NCI-H69 (cell line): ENCODE data around the gene RANBP17.
"Not testable (repeated sequence)": the region's sequence is repeated elsewhere in the genome, so short reads cannot be mapped to it uniquely, and the experiment has no call there.

Experiments used
- DNase-seq: peaks from one replicate; lab custom pipeline; 2025; lab: John Stamatoyannopoulos, UW

RANBP17 gene

GRCh38 chr5:170941788-170942187 lies 80.0 kb downstream of the RANBP17 start:
- DNase-seq: peak; percentile 77

GRCh38 chr5:170945275-170945674 lies 83.5 kb downstream of the RANBP17 start:
- peak; percentile 79 for DNase-seq

DNA sequence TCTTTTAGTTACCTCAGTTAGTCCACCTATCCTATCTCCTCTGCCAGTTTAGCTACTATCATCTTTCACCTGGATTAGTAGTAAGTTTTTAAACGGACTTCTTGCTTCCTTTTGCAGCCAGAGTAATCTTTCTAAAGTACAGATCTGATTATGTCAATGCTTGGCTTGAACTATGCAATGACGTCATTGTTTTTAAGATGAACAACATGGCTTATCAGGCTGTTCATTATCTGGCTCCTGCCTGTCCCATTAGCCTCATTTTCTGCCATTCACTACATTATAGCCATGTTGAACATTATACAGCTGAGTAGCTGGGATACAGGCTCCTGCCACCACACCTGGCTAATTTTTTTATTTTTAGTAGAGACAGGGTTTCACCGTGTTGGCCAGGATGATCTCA lies 98.7 kb downstream of the RANBP17 start:
- no peak for DNase-seq

- peak; percentile 34 for DNase-seq
Observed at GRCh38 chr5:170963521-170963920, 101.7 kb downstream of the RANBP17 start.

DNA sequence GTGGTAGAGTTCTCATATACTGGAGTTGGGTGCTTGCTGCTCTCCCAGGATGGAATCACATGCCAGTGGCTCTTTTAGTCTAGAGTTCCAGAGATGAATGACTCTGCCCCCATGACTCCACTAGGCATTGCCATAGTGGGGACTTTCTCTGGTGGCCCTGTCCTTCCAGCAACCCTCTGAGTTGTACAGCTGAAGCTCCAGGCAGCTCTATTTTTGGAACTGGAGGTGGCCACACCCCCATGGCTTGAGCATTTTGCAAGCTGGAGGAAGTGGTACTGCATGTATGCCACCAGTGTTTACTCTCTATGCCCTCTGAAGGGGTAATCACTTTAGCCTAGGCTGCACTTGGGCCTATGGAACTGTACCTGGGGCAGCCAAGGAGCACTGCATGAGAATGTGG lies 112.6 kb downstream of the RANBP17 start:
- DNase-seq: no peak

DNA sequence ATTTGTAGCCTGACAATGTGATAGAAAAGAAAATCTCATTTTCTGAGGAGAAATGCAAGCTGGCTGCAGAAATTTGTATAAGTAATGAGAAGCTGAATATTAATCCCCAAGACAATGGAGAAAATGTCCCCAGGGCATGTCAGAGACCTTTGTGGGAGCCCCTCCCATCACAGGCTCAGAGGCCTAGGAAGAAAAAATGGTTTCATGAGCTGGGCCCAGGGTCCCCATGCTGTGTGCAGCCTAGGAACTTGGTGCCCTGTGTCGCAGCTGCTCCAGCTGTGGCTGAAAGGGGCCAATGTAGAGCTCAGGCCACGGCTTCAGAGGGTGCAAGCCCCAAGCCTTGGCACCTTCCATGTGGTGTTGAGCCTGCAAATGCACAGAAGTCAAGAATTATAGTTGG lies 118.4 kb downstream of the RANBP17 start:
- not testable (repeated sequence) for DNase-seq

GRCh38 chr5:170985486-170985885 lies 123.7 kb downstream of the RANBP17 start:
- peak; percentile 17 for DNase-seq

GRCh38 chr5:170986598-170986997 lies 124.8 kb downstream of the RANBP17 start:
- peak; percentile 80 for DNase-seq

DNA sequence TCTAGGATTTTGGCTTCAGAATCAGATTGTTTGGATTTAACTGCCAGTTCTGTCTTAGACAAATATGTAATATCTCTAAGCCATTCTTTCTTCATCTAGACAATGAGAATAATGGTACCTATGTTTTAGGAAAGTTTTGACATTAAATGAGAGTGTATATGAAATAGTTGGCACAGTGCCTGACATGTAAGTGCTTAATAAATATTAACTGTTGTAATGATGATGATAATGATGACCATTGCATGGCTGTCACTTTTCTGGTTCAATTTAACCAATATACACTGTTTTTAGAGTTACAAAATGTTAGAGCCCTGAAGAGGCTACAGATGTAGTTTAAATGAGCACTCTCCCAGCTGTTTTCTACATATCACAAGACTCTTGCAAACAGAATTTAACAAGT lies 131.7 kb downstream of the RANBP17 start:
- no peak for DNase-seq

DNA sequence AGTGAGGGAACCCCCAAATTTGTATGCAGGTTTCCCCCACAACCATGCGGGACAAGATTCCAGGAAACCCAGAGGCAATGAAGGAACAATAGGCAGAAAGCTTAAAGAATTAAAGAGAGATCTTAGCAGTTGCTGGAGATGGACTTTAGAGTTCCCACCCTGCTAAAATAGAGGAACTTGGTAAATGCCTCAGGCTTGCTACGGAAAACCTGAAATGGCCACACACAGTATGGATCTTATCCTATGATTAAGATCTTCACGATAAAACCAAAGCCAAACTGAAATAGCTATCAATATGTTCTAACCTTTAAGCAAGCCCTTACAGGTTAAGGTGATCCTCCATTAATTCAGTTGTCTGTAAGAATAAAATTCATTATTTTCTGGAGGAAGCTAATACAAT lies 148.3 kb downstream of the RANBP17 start:
- DNase-seq: no peak

DNA sequence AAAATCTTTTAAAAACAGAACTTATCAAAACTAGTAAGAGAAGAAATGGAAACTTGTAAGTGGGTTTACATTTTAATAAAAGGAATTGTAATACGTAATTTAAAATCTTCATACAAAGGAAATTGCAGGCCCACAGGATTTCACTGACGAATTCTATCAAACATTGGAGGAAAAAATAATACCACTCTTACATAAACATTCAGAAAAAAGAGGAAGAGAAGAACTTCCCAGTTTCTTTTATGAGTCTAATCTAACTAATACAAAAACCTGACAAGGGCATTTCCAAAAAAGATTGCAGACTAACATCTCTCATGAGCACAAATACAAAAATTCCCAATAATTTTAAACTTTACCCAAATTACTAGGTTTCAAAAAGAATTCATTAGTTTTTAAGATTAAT lies 149.0 kb downstream of the RANBP17 start:
- no peak for DNase-seq

DNA sequence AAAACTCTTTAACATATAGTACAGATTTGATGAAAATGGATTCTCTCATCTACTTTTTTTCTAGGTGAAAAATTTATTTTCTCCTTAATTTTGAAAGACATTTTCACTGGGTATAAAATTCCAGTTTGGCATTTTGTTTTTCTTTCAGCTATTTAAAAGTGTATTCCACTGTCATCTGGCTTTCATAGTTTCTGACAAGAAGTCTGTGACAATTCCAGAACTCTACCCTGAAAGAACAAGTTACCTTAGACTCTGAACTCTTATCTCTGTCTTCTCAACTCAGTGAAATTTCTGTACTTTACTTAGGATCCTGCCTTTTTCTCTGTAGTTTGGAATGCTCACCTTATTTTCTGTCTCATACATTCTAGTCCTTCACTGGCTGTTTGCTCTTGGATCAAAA lies 161.7 kb downstream of the RANBP17 start:
- DNase-seq: no peak

DNA sequence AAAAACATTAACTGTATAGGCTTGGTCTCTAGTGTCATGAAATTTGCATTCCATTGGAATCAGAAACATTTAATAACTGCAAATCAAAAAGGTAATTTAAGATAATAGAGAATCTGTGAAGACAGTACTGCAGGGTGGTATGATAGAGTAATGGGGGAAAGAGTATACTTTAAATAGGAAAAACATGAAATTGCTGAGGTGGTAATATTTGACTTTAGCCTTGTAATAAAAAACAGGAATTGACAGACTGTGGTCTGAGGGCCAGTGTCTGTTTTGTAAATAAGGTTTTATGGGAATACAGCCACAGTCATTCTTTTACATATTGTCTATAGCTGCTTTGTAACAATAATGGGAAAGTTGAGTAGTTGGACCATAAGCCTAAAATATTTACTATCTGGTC lies 162.3 kb downstream of the RANBP17 start:
- no peak for DNase-seq

DNA sequence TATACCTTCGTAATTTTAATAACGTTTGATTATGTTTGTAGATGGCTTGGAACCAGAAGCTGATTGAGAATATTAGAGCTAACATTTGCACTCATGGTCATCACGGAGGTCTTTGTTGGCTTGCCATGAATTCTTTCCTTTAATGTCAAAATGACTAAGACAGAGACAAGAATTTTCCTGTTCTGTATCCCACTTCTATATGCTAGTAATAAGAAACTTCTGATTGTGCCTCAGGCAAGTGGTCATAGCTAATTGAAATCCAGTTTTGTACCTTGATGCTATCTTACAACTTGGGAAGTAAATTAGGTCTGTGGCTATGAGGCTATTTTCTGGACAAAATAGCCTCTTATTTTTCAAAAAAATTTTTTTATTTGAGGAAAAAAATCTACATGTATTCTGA lies 167.6 kb downstream of the RANBP17 start:
- DNase-seq: no peak

DNA sequence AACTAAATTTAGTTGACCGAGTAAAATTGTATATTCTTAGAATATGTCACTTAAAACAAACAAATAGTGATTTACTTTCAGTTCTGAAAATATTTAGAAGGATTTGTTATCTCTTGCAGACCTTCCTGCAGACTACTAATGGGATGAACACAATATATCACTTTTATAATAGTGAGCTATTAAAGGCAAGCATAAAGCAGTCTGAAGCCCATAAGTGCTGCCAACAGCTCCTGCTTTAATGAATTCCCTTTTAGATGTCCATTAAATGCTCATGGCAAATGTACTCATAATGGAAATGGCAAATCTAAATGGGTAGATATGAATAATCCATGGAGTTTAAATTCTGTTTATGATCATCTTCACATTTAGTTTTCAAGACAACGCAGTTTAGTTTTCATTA lies 170.2 kb downstream of the RANBP17 start:
- peak; percentile 83 for DNase-seq

- DNase-seq: peak; percentile 86
Observed at GRCh38 chr5:171032435-171032973, 170.7 kb downstream of the RANBP17 start.

- not testable (repeated sequence) for DNase-seq
Observed at GRCh38 chr5:171041893-171042292, 180.1 kb downstream of the RANBP17 start.

DNA sequence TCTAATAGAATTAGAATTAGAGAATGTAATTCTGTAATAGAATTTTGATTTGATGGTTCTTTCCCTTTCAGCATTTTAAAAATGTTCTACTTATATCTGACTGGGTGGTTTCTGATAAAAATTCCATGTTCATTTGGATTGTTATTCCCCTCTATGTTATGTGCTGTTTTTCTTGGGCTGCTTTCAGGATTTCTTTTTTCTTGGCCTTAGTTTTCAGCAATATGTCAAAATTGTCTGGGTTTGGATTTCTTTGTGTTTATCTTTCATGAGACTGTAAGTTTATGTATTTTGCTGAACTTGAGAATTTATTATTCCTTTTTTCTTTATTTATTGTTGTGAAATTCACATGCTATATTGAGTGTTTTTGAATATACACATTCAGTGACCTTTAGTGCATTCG lies 189.1 kb downstream of the RANBP17 start:
- no peak for DNase-seq

- peak; percentile 16 for DNase-seq
Observed at GRCh38 chr5:171055875-171056454, 194.1 kb downstream of the RANBP17 start.

- no peak for DNase-seq
Observed at GRCh38 chr5:171067540-171068130, 205.8 kb downstream of the RANBP17 start.

GRCh38 chr5:171074747-171075146 lies 212.9 kb downstream of the RANBP17 start:
- DNase-seq: no peak

- DNase-seq: peak; percentile 22
Observed at GRCh38 chr5:171080186-171080938, 218.5 kb downstream of the RANBP17 start.

DNA sequence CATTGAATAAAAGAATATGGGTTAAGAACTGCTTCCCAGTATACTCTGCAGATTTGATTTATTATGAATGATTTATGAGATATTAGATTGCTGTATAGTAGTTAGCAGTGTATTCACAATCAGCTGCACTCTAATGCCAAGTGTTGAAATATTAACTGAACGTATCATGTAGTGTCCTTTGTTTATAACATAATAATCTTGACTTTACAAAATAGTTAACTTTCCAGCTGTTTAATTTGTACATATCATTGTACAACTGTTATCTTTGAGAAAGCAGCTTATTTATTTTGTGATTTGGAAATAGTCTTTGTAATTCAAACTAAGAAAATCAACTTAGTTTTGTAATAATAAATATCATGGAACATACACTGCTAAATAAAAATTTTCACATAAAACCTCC lies 219.5 kb downstream of the RANBP17 start:
- DNase-seq: no peak
